ENCODE data around the gene GPHN.

Gene GPHN

DNA sequence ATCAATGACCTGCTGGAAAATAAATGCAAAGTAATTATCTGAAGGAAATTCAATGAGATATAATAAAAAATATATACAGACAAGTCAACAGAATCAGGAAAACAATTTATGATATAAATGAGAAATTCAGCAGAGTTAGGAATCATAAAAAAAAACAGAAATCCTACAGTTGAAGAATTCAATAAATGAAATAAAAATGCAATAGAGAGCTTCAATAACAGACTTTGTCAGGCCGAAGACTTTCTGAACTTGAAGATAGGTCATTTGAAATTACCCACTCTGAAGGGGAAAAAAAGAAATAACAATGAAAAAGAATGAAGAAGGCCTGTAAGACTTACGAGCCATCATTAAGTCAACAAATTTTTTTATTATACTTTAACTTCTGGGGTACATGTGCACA lies 665.8 kb downstream of the GPHN start:
- DNase-seq: no peak

GRCh38 chr14:67186172-67186768 lies 678.3 kb downstream of the GPHN start:
- no peak for DNase-seq

DNA sequence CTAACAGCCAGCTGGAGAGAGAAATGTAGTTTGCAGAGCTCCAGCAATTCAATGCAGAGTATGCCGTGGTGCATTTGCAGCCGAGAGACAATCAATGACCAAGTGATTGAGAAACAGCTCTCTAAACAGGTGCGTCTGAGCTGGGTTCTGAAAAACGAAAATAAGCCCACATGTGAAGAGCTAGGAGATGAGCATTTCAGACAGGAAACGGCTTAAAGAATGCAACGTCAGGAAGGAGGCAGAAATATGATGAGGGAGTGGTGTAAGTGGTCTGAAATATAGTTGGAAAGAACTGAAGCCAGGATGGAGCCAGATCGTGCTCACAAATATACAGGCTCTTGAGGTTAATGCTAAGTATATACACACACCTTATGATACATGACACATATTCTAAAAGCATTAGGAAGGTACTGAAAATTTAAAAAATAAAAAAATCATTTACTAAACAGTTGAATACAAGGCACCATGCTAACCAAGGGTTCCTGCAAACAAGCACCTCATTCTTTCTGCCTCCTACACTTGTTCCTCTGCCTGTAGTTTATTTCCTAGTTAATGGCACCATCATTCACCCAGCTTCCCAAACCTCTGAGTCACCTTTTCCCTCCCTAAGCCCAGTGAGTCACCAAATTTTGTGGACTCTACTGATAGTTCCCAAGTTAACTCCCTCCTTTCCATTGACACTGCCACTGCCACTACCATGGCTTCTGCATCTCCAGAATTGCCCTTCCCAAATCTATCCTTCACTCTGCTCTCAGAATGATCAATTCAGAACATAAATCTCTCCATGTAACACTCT lies 679.0 kb downstream of the GPHN start:
- DNase-seq: no peak

- no peak for DNase-seq
Observed at GRCh38 chr14:67187826-67188225, 679.9 kb downstream of the GPHN start.

- DNase-seq: no peak
Observed at GRCh38 chr14:67188326-67188725, 680.4 kb downstream of the GPHN start.

DNA sequence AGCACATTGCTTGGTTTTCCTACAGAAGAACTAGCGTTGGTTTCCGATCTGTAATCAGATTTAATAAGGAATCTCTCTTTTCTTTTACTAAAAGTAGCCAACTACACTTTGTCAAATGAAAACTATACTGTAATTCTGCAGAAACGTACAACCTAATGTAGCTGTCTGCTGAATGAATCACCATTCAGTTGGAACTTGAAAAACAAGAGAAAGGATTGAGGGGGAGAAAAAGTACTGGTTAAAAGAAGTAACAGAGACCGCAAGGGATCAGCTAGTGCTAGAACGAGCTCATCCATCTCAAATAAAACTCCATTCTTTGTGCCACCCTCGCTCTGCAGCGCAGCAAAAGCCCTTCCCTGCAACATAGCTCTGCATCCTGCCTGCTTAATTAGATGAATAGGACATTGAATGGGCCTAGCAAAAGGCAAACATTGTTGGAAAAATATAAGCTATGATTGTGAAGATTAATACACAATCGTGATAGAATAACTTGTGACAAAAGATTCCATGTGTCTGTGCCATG lies 683.9 kb downstream of the GPHN start:
- DNase-seq: no peak

DNA sequence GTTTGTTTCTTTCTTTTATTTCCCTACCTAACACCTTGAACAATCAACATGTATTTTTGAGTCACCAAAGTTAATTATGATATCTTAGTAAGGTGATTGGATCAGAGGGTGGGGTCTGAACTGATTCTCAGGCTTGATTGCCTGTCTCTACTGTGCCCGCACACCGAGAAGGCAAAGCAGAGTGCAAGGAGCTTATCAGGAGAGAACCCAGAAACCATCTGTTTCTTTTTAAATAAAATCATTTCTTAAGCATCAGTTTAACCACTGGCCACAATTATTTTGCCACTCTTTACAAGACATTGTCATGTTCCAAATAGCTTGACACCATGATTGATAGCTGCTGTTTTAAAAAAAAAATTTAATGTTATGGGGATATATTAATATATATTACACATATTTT lies 684.4 kb downstream of the GPHN start:
- no peak for DNase-seq

- no peak for DNase-seq
Observed at GRCh38 chr14:67195279-67195678, 687.3 kb downstream of the GPHN start.

DNA sequence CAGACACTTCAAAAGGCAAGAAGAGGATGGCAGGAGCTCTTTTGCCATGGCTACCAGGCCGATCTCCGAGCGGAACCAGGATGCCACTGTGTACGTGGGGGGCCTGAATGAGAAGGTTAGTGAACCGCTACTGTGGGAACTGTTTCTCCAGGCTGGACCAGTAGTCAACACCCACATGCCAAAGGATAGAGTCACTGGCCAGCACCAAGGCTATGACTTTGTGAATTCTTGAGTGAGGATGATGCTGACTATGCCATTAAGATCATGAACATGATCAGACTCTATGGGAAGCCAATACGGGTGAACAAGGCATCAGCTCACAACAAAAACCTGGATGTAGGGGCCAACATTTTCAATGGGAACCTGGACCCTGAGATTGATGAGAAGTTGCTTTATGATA lies 691.1 kb downstream of the GPHN start:
- DNase-seq: no peak

- no peak for DNase-seq
Observed at GRCh38 chr14:67207810-67208209, 699.9 kb downstream of the GPHN start.

DNA sequence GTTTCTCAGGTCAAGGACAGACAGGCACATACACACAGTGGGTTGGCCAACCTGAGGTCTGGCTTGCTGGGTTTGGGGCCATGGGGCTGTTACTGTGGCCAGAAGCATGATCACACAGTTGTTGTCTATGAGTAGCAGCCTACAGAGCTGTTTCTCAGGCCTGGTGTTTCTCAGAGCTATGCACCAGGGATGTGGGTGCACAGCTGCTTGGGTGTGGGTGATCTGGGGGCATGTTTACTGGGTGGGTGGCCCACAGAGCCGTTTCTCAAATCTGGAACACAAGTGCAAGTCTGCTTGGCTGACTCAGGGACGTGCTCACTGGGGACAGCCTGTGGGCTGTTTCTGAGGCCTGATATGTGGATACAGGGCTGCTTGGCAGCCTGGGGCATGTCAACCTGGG lies 710.2 kb downstream of the GPHN start:
- DNase-seq: no peak

- no peak for DNase-seq
Observed at GRCh38 chr14:67221248-67221981, 713.5 kb downstream of the GPHN start.

DNA sequence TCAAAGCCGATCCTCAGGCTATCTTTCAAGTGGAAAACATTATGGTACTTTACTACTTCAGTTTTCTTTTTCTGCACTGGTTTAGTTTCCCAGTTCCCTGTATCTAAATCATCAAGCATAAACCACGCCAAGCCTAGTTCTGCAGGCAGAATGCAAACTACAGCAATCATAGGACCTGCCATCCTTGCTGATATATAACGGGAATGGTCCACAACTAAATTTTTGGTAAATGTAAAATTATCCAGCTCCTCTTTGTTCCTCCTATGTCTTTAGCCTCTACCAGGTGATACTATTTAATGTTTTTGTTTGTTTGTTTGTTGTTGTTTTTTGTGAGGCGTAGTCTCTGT lies 714.0 kb downstream of the GPHN start:
- DNase-seq: no peak

DNA sequence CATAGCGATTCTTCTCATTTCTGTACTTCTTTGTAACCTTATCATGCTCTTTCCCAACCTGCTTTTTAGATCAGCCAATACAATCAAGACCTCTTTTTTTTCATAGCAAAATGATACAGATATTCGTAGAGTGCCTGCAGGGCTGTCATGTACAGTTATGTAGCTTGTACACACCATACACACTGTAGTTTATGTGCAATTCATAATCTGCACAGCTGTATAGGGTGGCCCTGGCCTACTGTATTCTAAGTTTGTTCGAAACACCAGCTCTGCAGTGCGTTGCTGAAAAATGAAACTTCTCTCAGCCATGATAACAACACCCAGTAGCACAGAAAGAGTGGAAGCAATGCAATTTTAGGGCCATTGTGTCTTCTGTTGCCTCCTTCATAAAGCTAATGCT lies 717.6 kb downstream of the GPHN start:
- DNase-seq: no peak

GRCh38 chr14:67228325-67228984 lies 720.5 kb downstream of the GPHN start:
- DNase-seq: no peak
